H1 (cell line): ENCODE measurements around the gene CEP128. TPM values are rescaled to one million over a fixed set of nuclear protein-coding genes. Genes with fewer than 3 reads are reported as not detected.

ENCODE experiments used
- ATF2 ChIP-seq: IDR thresholded peaks from 2 replicates; pipeline ENCODE4 v1.6.1; 2012; ENCODE audit warnings: low read length, inconsistent platforms
- ATF3 ChIP-seq: IDR thresholded peaks from 2 replicates; pipeline ENCODE4 v1.6.1; 2011; ENCODE audit warnings: low read depth, mild to moderate bottlenecking, low read length; ENCODE audit not compliant: insufficient read depth
- BRCA1 ChIP-seq: IDR thresholded peaks from 2 replicates; pipeline ENCODE4 v1.6.1; 2012; ENCODE audit warnings: low read depth, low read length, improper control_type of control experiment
- TCF12 ChIP-seq: IDR thresholded peaks from 2 replicates; pipeline ENCODE4 v1.6.1; 2011; ENCODE audit warnings: low read depth, mild to moderate bottlenecking, low read length
- polyA plus RNA-seq, 7 experiments: library from polyadenylated mRNA; depleted of rRNA in 3 of 7; stranded (reverse) in 5 of 7; unstranded in 2 of 7; fragments of >200 nt in 5 of 7; fragments of 200-250 nt in 2 of 7; gene quantifications; 1 replicate in 5 of 7; 2 replicates in 1 of 7; 4 replicates in 1 of 7; pipeline versions ENCODE4 v1.2.1 to v1.2.3, GENCODE V29; 2011 to 2013; ENCODE audit warnings: missing spikeins in 2 of 7, mixed read lengths in 2 of 7
- total RNA-seq: library from RNA; stranded (reverse); fragmentation: NEBNext Ultra II Directional; extraction: Animal tissue kit (Norgen Biotek cat#: 25700); gene quantifications from 2 replicates; pipeline ENCODE4 v1.2.1, GENCODE V29; 2021

Gene CEP128
- total and polyA plus RNA-seq, 2 of the 8 experiments (the other 6 are each of a cell fraction or from before 2014, with no cell fraction given), result 1.9 to 17.0 TPM

GRCh38 chr14:80543211-80543610, 398.3 kb downstream of the CEP128 start (continued):
- TF ChIP-seq ATF2 (no peak), TCF12 (no peak), BRCA1 (no peak), ATF3 (no peak)
